ENCODE measurements around the gene RECQL.
"Not testable (repeated sequence)": the region's sequence is repeated elsewhere in the genome, so short reads cannot be mapped to it uniquely, and the experiment has no call there.

RECQL gene

DNA sequence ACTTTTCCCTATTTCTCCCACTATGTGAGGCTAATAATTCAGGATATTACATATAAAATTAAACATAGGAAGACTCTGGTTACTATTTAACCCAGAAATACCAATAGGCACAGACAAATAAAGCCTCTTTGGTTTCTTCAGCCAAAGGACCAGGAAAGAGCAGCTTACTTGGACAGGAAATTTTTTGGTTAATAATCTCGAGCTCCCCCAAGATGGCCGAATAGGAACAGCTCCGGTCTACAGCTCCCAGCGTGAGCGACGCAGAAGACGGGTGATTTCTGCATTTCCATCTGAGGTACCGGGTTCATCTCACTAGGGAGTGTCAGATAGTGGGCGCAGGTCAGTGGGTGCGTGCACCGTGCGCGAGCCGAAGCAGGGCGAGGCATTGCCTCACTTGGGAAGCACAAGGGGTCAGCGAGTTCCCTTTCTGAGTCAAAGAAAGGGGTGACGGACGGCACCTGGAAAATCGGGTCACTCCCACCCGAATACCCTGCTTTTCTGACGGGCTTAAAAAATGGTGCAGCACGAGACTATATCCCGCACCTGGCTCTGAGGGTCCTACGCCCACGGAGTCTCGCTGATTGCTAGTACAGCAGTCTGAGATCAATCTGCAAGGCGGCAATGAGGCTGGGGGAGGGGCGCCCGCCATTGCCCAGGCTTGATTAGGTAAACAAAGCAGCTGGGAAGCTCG, 82.3 kb downstream of the RECQL start:
- DNase-seq (ENCODE audit: low read depth) = not testable (repeated sequence)

Data from stimulated activated CD4-positive, alpha-beta T cell treated with anti-CD3 and anti-CD28 coated beads, Interleukin-2, amount 100 ng/mL, for 4 hours (primary cell).